ENCODE data around the gene TMEM72. TPM values are rescaled to one million over a fixed set of nuclear protein-coding genes. Genes with fewer than 3 reads are reported as not detected.

TMEM72 gene
- total RNA-seq, 2 donors from 2014 or later, result 1.6 TPM; not detected in 1

- H3K4me3 ChIP-seq, result no peak overlapping the region
- DNase-seq (ENCODE audit: low spot score), result no peak
- intact Hi-C loops (cut with DNase I), result no loop called here
- H3K27ac ChIP-seq, result no peak overlapping the region
- H3K4me1 ChIP-seq (replicated peaks), result no peaks in the 10 kb centered on the region
- 69% methylated on average over 5 of the region's 5 CpGs for WGBS
- no peaks in the 10 kb centered on the region for H3K9me3 ChIP-seq
- no peaks in the 10 kb centered on the region for H3K27me3 ChIP-seq (replicated peaks; ENCODE audit: insufficient read depth)
- no peaks in the 10 kb centered on the region for H3K36me3 ChIP-seq
- TF ChIP-seq CTCF (IDR thresholded peaks at IDR 0.05) (no peak), POLR2A (IDR thresholded peaks at IDR 0.05) (no peak), POLR2AphosphoS5 (IDR thresholded peaks at IDR 0.05) (no peak)
Observed at GRCh38 chr10:44899450-44900080, 11.6 kb upstream of the TMEM72 start.

GRCh38 chr10:44902941-44903545 lies 8.1 kb upstream of the TMEM72 start:
- no peak for DNase-seq (ENCODE audit: low spot score)
- WGBS, result 61% methylated on average over 9 of the region's 9 CpGs
- H3K36me3 ChIP-seq, result no peaks in the 10 kb centered on the region
- H3K27ac ChIP-seq, result no peak overlapping the region
- intact Hi-C loops (cut with DNase I), result no loop called here
- H3K9me3 ChIP-seq, result no peaks in the 10 kb centered on the region
- no peak overlapping the region for H3K4me3 ChIP-seq
- TF ChIP-seq CTCF (IDR thresholded peaks at IDR 0.05) (no peak), POLR2AphosphoS5 (IDR thresholded peaks at IDR 0.05) (no peak), POLR2A (IDR thresholded peaks at IDR 0.05) (no peak)
- no peaks in the 10 kb centered on the region for H3K27me3 ChIP-seq (replicated peaks; ENCODE audit: insufficient read depth)
- H3K4me1 ChIP-seq (replicated peaks), result no peaks in the 10 kb centered on the region

GRCh38 chr10:44906486-44906885 lies 4.7 kb upstream of the TMEM72 start:
- intact Hi-C loops (cut with DNase I), result no loop called here
- no peaks in the 10 kb centered on the region for H3K9me3 ChIP-seq

GRCh38 chr10:44907556-44907955 lies 3.6 kb upstream of the TMEM72 start:
- intact Hi-C loops (cut with DNase I), result no loop called here
- no peak overlapping the region for H3K4me3 ChIP-seq
- no peaks in the 10 kb centered on the region for H3K36me3 ChIP-seq
- DNase-seq (ENCODE audit: low spot score), result no peak
- no peaks in the 10 kb centered on the region for H3K4me1 ChIP-seq (replicated peaks)
- no peaks in the 10 kb centered on the region for H3K9me3 ChIP-seq
- H3K27me3 ChIP-seq (replicated peaks; ENCODE audit: insufficient read depth), result no peaks in the 10 kb centered on the region
- no peak overlapping the region for H3K27ac ChIP-seq
- WGBS, result 89% methylated on average over 7 of the region's 7 CpGs
- TF ChIP-seq POLR2AphosphoS5 (IDR thresholded peaks at IDR 0.05) (no peak), POLR2A (IDR thresholded peaks at IDR 0.05) (no peak), CTCF (IDR thresholded peaks at IDR 0.05) (no peak)

More at GRCh38 chr10:44906486-44906885, 4.7 kb upstream of the TMEM72 start:
- no peak for DNase-seq (ENCODE audit: low spot score)
- no peaks in the 10 kb centered on the region for H3K36me3 ChIP-seq
- H3K27me3 ChIP-seq (replicated peaks; ENCODE audit: insufficient read depth), result no peaks in the 10 kb centered on the region
- no peak for TF ChIP-seq CTCF (IDR thresholded peaks at IDR 0.05)
- TF ChIP-seq POLR2A (IDR thresholded peaks at IDR 0.05), result no peak
- TF ChIP-seq POLR2AphosphoS5 (IDR thresholded peaks at IDR 0.05), result no peak
- no peak overlapping the region for H3K27ac ChIP-seq
- no peak overlapping the region for H3K4me3 ChIP-seq
- WGBS, result 74% methylated on average over 4 of the region's 4 CpGs
- H3K4me1 ChIP-seq (replicated peaks), result no peaks in the 10 kb centered on the region
